ENCODE results near the gene SLC35B2.

The SLC35B2 gene

DNA sequence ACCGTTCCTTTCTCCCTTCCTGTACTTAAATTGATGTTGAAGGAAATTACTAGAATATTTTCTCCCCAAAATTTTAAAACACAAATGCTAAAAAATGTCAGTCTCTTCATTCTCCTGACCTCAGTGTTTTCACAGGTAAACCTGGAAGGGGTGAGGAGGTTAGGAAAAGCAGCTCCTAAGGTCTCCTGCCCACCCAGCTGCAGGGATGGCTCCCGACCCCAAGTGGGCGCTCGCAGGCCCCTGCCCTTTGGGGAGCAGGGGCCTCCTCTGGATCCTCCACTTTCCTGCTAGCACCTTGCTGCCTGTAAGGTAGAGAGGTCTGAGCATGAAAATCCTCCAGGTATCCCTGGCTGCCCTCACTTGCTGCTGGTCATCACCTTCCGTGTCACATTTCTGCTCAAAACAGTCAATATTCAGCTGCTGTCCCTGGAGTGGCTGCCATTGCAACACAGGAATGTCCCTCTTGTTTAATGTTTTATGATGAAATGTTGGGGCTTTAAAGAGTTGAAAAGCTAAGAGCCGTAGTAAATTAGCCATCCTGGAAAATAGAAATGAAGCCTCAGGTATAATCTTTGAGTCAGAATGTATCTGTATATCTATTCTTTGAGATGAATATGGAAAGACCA is 21.3 kb downstream of the SLC35B2 start:
- Histone ChIP-seq H2AK5ac (ENCODE audit: low read length) (no peak overlapping the region), H3K9ac (ENCODE audit: low read length) (no peak overlapping the region), H3K4me2 (ENCODE audit: low read length) (no peak overlapping the region), H3K18ac (ENCODE audit: low read length) (no peak overlapping the region), H3K23ac (ENCODE audit: low read length) (no peak overlapping the region), H3K36me3 (ENCODE audit: control insufficient read depth, insufficient read depth, low read length) (no peaks in the 10 kb centered on the region), H3K27me3 (ENCODE audit: insufficient read depth, low read length, poor library complexity) (no peaks in the 10 kb centered on the region), H2BK5ac (ENCODE audit: low read length) (no peak overlapping the region), H3K4me3 (ENCODE audit: low read length) (no peak overlapping the region), H3K56ac (ENCODE audit: low read length) (no peak overlapping the region), H2BK15ac (replicated peaks; ENCODE audit: low read depth) (no peak overlapping the region), H3K4me1 (ENCODE audit: control insufficient read depth, low read depth, low read length) (peaks cover 5% of the 10 kb centered on the region), H3K79me1 (ENCODE audit: low read length) (no peaks in the 10 kb centered on the region), H2BK120ac (ENCODE audit: low read depth, low read length) (no peak overlapping the region), H3K27ac (ENCODE audit: low read depth, low read length) (no peak overlapping the region), H3K4ac (ENCODE audit: low read depth, low read length) (no peak overlapping the region), H3K79me2 (ENCODE audit: control insufficient read depth, insufficient read depth, low read length) (no peaks in the 10 kb centered on the region), H4K5ac (ENCODE audit: low read length) (no peak overlapping the region), H4K8ac (ENCODE audit: low read depth, low read length) (no peak overlapping the region)
- WGBS (ENCODE audit: extremely low coverage, insufficient coverage, low lambda C conversion rate), result no CpG with 5 or more reads among the region's 6 CpGs
- DNase-seq, result no peak

- no peak overlapping the region for H3K4me3 ChIP-seq (ENCODE audit: low read length)
- no peak overlapping the region for H2BK15ac ChIP-seq (replicated peaks; ENCODE audit: low read depth)
- H4K5ac ChIP-seq (ENCODE audit: low read length), result no peak overlapping the region
- no peak overlapping the region for H4K8ac ChIP-seq (ENCODE audit: low read depth, low read length)
- no peaks in the 10 kb centered on the region for H3K36me3 ChIP-seq (ENCODE audit: control insufficient read depth, insufficient read depth, low read length)
- H3K27me3 ChIP-seq (ENCODE audit: insufficient read depth, low read length, poor library complexity), result no peaks in the 10 kb centered on the region
- H3K4ac ChIP-seq (ENCODE audit: low read depth, low read length), result no peak overlapping the region
- H3K27ac ChIP-seq (ENCODE audit: low read depth, low read length), result no peak overlapping the region
- H3K18ac ChIP-seq (ENCODE audit: low read length), result no peak overlapping the region
- H3K9ac ChIP-seq (ENCODE audit: low read length), result peak overlapping the region; percentile 7
- H3K23ac ChIP-seq (ENCODE audit: low read length), result no peak overlapping the region
- H3K79me2 ChIP-seq (ENCODE audit: control insufficient read depth, insufficient read depth, low read length), result no peaks in the 10 kb centered on the region
- H3K56ac ChIP-seq (ENCODE audit: low read length), result peak overlapping the region; percentile 25
- peaks cover 5% of the 10 kb centered on the region for H3K4me1 ChIP-seq (ENCODE audit: control insufficient read depth, low read depth, low read length)
- H3K79me1 ChIP-seq (ENCODE audit: low read length), result no peaks in the 10 kb centered on the region
- WGBS (ENCODE audit: extremely low coverage, insufficient coverage, low lambda C conversion rate), result no CpG with 5 or more reads among the region's 6 CpGs
- DNase-seq, result no peak
- no peak overlapping the region for H2AK5ac ChIP-seq (ENCODE audit: low read length)
- no peak overlapping the region for H2BK5ac ChIP-seq (ENCODE audit: low read length)
- H2BK120ac ChIP-seq (ENCODE audit: low read depth, low read length), result no peak overlapping the region
- no peak overlapping the region for H3K4me2 ChIP-seq (ENCODE audit: low read length)
Observed at GRCh38 chr6:44235269-44235668, 22.1 kb downstream of the SLC35B2 start.

DNA sequence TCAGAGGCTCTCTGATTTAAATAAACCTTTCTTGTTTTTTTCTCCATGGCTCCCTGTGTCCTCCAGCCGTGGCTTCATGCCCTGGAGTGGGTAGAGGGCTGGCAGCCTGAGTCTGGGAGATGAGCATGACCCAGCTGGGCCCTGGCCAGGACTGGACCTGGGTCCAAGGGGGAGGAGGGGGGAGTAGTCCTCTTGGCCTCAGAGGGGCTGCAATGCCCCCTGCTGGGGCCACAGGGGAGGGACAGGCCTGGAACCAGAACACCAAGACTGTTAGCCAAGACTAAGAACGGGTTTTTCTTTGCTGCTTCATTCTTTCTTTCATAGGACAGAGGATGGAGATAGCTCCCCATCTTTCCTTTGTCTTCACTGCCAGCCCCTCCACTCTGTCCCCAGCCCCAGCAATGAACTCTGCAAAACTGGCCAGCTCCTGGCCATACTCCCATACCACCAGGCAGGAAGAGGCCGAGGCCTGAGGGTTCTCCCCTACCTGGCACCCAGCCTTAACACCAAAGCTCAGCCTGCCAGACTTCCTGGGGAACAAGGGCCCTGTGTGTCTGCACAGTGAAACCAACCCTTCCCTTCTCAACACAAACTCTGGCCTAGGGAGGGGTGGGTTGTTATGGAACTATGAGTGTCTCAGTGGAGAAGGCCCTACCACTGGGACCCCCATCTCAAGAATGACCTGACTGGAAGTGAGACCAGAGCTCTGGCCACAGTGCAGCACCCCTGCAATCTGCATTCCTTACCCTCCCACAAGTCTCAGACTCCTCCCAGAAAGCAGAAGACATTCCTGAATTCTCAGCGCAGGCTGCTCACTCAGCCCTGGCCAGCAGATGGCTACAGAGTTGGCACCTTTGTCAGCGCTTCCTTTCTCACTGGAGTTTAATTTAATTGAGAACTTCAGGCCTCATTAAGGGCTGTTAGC is 23.0 kb downstream of the SLC35B2 start:
- no peak overlapping the region for H2BK120ac ChIP-seq (ENCODE audit: low read depth, low read length)
- no peak overlapping the region for H3K4me2 ChIP-seq (ENCODE audit: low read length)
- H4K5ac ChIP-seq (ENCODE audit: low read length), result no peak overlapping the region
- H2BK15ac ChIP-seq (replicated peaks; ENCODE audit: low read depth), result no peak overlapping the region
- H3K18ac ChIP-seq (ENCODE audit: low read length), result no peak overlapping the region
- no peak overlapping the region for H3K23ac ChIP-seq (ENCODE audit: low read length)
- H2AK5ac ChIP-seq (ENCODE audit: low read length), result no peak overlapping the region
- H3K36me3 ChIP-seq (ENCODE audit: control insufficient read depth, insufficient read depth, low read length), result no peaks in the 10 kb centered on the region
- H3K79me2 ChIP-seq (ENCODE audit: control insufficient read depth, insufficient read depth, low read length), result no peaks in the 10 kb centered on the region
- peaks cover 5% of the 10 kb centered on the region for H3K4me1 ChIP-seq (ENCODE audit: control insufficient read depth, low read depth, low read length)
- no peaks in the 10 kb centered on the region for H3K27me3 ChIP-seq (ENCODE audit: insufficient read depth, low read length, poor library complexity)
- H3K79me1 ChIP-seq (ENCODE audit: low read length), result no peaks in the 10 kb centered on the region
- no peak overlapping the region for H3K4ac ChIP-seq (ENCODE audit: low read depth, low read length)
- peak overlapping the region; percentile 22 for H2BK5ac ChIP-seq (ENCODE audit: low read length)
- no peak overlapping the region for H4K8ac ChIP-seq (ENCODE audit: low read depth, low read length)
- DNase-seq, result peak; percentile 95
- peak overlapping the region; percentile 13 for H3K27ac ChIP-seq (ENCODE audit: low read depth, low read length)
- no CpG with 5 or more reads among the region's 5 CpGs for WGBS (ENCODE audit: extremely low coverage, insufficient coverage, low lambda C conversion rate)
- peak overlapping the region; percentile 57 for H3K56ac ChIP-seq (ENCODE audit: low read length)
- H3K4me3 ChIP-seq (ENCODE audit: low read length), result no peak overlapping the region
- peak overlapping the region; percentile 43 for H3K9ac ChIP-seq (ENCODE audit: low read length)

DNA sequence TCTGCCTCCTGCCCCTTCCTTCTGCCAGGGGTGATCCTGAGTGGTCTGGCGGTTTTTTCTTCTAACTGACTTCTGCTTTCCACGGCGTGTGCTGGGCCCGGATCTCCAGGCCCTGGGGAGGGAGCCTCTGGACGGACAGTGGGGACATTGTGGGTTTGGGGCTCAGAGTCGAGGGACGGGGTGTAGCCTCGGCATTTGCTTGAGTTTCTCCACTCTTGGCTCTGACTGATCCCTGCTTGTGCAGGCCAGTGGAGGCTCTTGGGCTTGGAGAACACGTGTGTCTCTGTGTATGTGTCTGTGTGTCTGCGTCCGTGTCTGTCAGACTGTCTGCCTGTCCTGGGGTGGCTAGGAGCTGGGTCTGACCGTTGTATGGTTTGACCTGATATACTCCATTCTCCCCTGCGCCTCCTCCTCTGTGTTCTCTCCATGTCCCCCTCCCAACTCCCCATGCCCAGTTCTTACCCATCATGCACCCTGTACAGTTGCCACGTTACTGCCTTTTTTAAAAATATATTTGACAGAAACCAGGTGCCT is 23.7 kb downstream of the SLC35B2 start:
- no peak for DNase-seq
- Histone ChIP-seq H3K4me2 (ENCODE audit: low read length) (no peak overlapping the region), H3K79me2 (ENCODE audit: control insufficient read depth, insufficient read depth, low read length) (no peaks in the 10 kb centered on the region), H3K36me3 (ENCODE audit: control insufficient read depth, insufficient read depth, low read length) (no peaks in the 10 kb centered on the region), H3K27me3 (ENCODE audit: insufficient read depth, low read length, poor library complexity) (no peaks in the 10 kb centered on the region), H4K8ac (ENCODE audit: low read depth, low read length) (no peak overlapping the region), H2BK5ac (ENCODE audit: low read length) (no peak overlapping the region), H3K4me3 (ENCODE audit: low read length) (no peak overlapping the region), H3K23ac (ENCODE audit: low read length) (no peak overlapping the region), H2AK5ac (ENCODE audit: low read length) (no peak overlapping the region), H3K4me1 (ENCODE audit: control insufficient read depth, low read depth, low read length) (peaks cover 5% of the 10 kb centered on the region), H3K18ac (ENCODE audit: low read length) (no peak overlapping the region), H3K56ac (ENCODE audit: low read length) (no peak overlapping the region), H3K79me1 (ENCODE audit: low read length) (no peaks in the 10 kb centered on the region), H3K4ac (ENCODE audit: low read depth, low read length) (no peak overlapping the region), H2BK120ac (ENCODE audit: low read depth, low read length) (no peak overlapping the region), H3K27ac (ENCODE audit: low read depth, low read length) (no peak overlapping the region), H4K5ac (ENCODE audit: low read length) (no peak overlapping the region), H2BK15ac (replicated peaks; ENCODE audit: low read depth) (no peak overlapping the region), H3K9ac (ENCODE audit: low read length) (no peak overlapping the region)
- no CpG with 5 or more reads among the region's 14 CpGs for WGBS (ENCODE audit: extremely low coverage, insufficient coverage, low lambda C conversion rate)

DNA sequence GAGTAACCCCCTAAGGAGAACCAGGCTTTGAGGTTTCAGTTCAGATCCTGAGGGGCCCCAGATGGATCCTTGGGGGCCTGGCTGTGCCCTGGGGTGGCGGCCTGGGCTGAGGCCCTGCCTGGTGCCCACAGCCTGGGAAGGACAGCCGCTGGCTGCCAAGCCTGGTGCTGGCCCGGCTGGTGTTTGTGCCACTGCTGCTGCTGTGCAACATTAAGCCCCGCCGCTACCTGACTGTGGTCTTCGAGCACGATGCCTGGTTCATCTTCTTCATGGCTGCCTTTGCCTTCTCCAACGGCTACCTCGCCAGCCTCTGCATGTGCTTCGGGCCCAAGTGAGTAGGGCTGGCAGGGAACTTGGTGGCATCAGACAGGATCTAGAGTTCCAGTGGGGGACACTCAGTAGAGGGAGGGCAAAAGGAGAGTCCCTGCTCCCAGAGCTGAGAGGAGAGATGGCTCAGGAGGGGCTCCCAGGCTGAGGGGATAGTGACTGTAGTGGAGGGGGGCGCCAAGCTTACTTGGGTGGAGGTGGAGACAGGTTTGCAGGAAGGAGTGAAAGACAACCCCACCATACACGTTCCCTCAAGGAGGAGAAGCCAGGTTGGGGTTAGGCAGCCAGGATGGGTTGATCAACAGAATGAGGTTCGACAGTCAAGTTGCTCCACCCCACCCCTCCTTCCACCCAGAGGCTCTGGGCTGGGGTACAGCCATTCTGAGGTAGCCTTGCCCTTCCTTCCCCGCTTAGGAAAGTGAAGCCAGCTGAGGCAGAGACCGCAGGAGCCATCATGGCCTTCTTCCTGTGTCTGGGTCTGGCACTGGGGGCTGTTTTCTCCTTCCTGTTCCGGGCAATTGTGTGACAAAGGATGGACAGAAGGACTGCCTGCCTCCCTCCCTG is 24.4 kb downstream of the SLC35B2 start:
- Histone ChIP-seq H2BK15ac (replicated peaks; ENCODE audit: low read depth) (no peak overlapping the region), H2BK120ac (ENCODE audit: low read depth, low read length) (no peak overlapping the region), H2AK5ac (ENCODE audit: low read length) (no peak overlapping the region), H3K79me2 (ENCODE audit: control insufficient read depth, insufficient read depth, low read length) (no peaks in the 10 kb centered on the region), H3K36me3 (ENCODE audit: control insufficient read depth, insufficient read depth, low read length) (no peaks in the 10 kb centered on the region), H3K4me1 (ENCODE audit: control insufficient read depth, low read depth, low read length) (peaks cover 5% of the 10 kb centered on the region), H3K27me3 (ENCODE audit: insufficient read depth, low read length, poor library complexity) (no peaks in the 10 kb centered on the region), H2BK5ac (ENCODE audit: low read length) (no peak overlapping the region), H4K5ac (ENCODE audit: low read length) (no peak overlapping the region), H4K8ac (ENCODE audit: low read depth, low read length) (no peak overlapping the region), H3K4me2 (ENCODE audit: low read length) (no peak overlapping the region), H3K9ac (ENCODE audit: low read length) (no peak overlapping the region), H3K27ac (ENCODE audit: low read depth, low read length) (no peak overlapping the region), H3K4me3 (ENCODE audit: low read length) (no peak overlapping the region), H3K23ac (ENCODE audit: low read length) (no peak overlapping the region), H3K56ac (ENCODE audit: low read length) (no peak overlapping the region), H3K18ac (ENCODE audit: low read length) (no peak overlapping the region), H3K4ac (ENCODE audit: low read depth, low read length) (no peak overlapping the region), H3K79me1 (ENCODE audit: low read length) (no peaks in the 10 kb centered on the region)
- no CpG with 5 or more reads among the region's 16 CpGs for WGBS (ENCODE audit: extremely low coverage, insufficient coverage, low lambda C conversion rate)
- no peak for DNase-seq

Measured in mesendoderm (in vitro differentiated cells).